Left kidney (tissue), 8 donors: Measurements from ENCODE around the gene CXCL1. TPM values are rescaled to one million over a fixed set of nuclear protein-coding genes. Genes with fewer than 3 reads are reported as not detected.

Source experiments
- DNase-seq: peaks from one replicate; pipeline ENCODE4 v3.0.0-alpha.2; 2013
- long read RNA-seq, 8 donors: transcript quantifications; one replicate each; lab custom pipeline, GENCODE V29; 2026
- polyA plus RNA-seq: library from polyadenylated mRNA; unstranded; fragments of 120-200 nt; gene quantifications from one replicate; pipeline ENCODE4 v1.2.1, GENCODE V29; 2013; ENCODE audit not compliant: insufficient read length

The CXCL1 gene
- polyA plus RNA-seq = 0.50 TPM
- long read RNA-seq, donor 1 = 0 reads
- long read RNA-seq, donor 2 = 0 reads
- long read RNA-seq, donor 3 = 0 reads
- long read RNA-seq, donor 4 = 0 reads
- long read RNA-seq, donor 5, partial matches to known transcripts = 0 of 1 reads
- long read RNA-seq, donor 5, other reads (novel, unspliced or antisense) = 0 of 1 reads
- long read RNA-seq, donor 6 = 0 reads
- long read RNA-seq, donor 7 = 0 reads
- long read RNA-seq, donor 8 = 0 reads

DNA sequence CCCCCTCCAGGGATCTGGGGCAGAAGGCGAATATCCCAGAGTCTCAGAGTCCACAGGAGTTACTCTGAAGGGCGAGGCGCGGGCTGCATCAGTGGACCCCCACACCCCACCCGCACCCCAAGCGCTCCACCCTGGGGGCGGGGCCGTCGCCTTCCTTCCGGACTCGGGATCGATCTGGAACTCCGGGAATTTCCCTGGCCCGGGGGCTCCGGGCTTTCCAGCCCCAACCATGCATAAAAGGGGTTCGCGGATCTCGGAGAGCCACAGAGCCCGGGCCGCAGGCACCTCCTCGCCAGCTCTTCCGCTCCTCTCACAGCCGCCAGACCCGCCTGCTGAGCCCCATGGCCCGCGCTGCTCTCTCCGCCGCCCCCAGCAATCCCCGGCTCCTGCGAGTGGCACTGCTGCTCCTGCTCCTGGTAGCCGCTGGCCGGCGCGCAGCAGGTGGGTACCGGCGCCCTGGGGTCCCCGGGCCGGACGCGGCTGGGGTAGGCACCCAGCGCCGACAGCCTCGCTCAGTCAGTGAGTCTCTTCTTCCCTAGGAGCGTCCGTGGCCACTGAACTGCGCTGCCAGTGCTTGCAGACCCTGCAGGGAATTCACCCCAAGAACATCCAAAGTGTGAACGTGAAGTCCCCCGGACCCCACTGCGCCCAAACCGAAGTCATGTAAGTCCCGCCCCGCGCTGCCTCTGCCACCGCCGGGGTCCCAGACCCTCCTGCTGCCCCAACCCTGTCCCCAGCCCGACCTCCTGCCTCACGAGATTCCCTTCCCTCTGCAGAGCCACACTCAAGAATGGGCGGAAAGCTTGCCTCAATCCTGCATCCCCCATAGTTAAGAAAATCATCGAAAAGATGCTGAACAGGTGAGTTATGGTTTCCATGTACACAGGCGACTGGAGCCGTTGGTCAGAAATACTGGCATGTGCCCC, at the start of gene CXCL1:
Gene CXCL1, plus strand, starts transcription at position 264 of the 926 bp plus-strand sequence. Its CDS starts 78 bp downstream, at position 342.
- DNase-seq = no peak

DNA sequence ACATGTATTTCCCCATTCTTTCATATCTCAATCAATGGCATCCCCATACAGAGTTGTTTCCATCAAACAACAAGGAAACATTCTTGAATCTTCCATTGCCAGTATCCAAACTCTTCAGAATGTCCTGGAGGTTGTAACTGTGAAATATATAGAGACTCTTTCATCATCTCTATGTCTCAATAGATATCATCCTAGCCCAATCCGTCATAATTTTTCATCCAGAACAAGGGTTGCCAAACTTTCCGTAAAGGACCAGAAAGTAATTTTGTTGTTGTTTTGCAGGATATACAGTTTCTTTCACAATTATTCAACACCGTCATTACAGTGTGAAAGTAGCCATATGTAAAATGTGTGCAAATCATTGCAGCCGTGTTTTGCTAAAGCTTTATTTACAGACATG, 47.9 kb upstream of the CXCL1 start:
- DNase-seq = no peak

DNA sequence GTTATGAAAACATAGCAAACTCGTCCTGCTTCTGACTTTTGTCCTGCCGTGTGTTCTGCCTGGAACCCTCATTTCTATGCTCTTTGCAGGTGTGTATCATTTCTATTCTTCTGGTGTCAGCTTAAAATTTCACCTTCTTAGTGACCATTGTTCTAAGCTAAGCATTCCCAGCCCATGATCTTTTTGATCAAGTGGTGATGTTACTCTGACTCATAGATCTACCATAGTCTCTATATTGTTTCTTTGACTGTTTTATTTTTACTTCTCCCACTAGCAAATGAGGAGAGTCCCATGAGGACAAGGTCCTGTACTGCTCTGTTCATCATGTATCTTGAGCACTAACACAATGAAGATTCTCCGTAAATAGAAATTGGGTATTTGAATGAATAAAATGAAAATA, 46.8 kb upstream of the CXCL1 start:
- DNase-seq = no peak

DNA sequence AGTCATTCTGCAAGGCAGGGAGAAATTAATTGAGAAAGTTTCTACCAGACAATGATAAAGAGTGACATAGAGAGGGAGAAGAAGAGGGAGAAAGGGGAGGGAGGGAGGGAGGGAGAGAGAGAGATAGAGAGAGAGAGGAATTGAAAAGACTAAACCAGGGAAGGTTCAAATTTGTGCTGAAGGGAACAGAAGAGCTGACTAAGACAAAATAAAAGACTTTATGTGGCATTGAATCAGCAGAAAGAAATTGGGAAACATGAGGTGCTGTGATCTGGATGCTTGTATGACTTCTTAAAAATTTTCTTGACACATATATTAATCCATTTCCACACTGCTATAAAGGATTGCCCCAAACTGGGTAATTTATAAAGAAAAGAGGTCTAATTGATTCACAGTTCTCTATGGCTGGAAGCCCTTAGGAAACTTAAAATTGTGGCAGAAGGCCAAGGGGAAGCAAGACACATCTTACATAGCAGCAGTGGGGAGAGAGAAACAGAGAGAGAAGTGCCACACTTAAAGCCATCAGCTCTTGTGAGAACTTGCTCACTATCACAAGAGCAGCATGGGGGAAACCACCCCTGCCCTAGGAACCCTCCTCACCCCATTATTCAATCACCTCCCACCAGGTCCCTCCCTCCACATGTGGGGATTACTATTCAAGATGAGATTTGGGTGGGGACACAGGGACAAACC, 46.2 kb upstream of the CXCL1 start:
- DNase-seq = no peak

DNA sequence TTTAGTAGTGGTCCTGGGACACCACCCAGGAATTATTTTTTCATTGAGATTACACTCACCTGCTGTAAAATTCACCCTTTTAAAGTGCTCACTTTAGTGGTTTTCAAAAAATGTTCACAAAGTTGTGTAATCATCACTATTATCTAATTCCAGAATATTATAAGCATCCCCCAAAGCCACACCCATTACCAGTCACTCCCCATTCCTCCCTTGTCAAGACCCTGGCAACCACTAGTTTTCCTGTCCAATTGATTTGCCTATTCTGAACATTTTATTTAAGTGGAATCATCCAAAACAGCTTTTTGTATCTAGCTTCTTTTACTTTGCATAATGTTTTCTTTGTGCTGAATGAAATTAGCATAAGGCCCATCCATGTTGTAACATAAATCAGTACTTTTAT, 45.4 kb upstream of the CXCL1 start:
- DNase-seq = no peak

DNA sequence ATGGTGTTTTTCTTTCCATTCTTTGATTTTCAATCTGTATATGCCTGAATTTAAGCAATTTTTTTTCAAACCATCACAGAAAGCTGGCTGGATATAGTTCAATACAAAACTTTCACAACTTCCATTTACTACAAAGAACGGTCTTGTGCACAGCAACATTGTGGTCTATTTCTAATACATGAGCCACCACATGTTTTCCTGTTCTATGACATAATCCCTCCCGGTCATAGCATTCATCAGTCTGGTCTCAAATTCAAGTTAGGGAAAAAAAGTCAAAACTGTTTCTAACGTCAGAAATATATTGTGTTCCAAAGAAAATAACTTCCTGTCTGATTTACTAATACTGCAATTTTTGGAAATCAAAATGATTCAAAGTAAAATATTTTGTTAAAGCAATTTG, 40.2 kb upstream of the CXCL1 start:
- no peak for DNase-seq

DNA sequence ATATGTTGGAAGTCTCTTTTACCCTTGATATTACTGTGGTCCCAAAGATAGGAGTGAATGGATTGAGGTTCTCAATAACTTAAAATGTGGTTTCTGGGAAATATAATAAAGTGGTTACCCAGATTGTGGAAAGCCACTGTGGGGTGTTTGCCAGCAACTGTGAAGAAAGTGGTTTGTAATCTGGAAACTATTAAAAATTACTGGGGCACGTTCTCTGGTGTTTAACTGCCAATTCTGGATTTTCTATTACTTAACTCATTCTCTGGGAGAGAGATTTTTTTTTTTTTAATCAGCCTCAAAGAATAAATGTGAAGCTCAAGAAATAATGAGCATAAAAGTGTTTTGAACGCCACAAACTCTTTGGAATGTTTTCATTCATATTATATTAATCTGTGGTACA, 37.6 kb upstream of the CXCL1 start:
- DNase-seq = no peak

DNA sequence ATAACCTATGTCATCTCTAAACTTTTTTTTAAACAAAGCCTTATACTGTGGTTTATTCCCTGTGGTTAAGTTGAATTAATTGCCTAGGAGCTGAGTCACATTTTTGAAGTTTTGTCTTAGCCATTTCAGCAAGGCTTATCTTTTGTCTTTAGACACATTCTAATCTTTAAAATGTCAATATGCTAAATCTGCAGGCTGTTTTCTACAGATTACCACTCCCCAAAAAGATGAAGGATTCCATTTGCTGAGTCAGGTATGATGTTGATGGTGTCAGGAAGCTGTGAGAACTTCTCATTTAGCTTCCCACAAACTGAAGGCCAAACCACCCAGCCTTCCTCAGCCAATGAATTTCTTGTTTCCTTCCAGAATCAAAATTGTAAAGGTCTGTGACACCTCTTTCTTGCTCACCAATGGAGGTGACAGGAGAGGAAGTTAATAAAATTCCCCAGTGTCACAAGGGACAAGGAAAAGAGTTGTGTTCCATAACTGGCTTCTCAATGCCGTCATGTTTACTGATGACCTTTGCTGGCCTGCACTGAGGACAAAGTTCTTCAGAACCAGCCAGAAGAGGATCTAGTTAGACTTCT, 36.4 kb upstream of the CXCL1 start:
- DNase-seq = no peak

DNA sequence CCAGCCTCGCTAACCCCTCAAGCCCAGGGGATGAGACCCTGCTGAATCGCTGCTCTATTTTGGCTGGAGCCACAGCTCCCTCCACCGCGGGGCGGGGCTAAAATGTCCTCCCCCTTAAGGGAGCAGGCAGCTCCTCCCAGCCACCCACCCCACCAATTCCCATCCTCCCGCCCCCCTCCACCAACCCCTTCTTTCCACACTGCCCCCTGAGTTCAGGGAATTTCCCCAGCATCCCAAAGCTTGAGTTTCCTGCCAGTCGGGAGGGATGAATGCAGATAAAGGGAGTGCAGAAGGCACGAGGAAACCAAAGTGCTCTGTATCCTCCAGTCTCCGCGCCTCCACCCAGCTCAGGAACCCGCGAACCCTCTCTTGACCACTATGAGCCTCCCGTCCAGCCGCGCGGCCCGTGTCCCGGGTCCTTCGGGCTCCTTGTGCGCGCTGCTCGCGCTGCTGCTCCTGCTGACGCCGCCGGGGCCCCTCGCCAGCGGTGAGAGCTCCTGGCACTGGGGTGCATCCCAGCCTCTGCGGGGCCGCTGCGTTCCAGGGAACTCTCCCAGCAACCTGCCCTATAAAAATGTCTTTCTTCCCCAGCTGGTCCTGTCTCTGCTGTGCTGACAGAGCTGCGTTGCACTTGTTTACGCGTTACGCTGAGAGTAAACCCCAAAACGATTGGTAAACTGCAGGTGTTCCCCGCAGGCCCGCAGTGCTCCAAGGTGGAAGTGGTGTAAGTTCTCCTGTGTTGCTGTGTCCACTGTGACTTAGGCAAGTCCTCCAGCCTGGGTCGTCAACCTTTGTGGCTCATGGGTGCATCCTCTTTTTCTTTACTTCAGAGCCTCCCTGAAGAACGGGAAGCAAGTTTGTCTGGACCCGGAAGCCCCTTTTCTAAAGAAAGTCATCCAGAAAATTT, 32.6 kb upstream of the CXCL1 start, which contains the start of gene CXCL6:
Gene CXCL6, plus strand, starts transcription at position 306 of the 907 bp plus-strand sequence. Its CDS starts 73 bp downstream, at position 379.
- no peak for DNase-seq

DNA sequence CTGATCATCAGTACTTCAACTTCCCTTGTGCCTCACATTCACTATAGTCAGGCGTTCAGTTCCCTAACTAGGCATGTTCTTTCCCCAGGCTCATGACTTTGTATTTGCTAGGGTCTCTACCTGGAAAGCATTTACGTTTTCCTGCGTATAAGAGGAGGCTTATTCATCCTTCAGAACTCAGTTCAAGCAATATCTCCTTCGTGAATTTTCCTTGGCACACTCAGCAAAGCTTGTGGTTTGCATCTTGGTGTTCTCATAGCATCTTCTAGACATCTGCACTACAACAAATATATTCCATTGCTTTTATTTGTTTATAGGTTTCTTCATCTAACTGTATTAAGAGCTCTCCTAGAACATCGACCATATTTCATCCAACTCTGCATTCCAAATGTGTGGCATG, 30.1 kb upstream of the CXCL1 start:
- no peak for DNase-seq

DNA sequence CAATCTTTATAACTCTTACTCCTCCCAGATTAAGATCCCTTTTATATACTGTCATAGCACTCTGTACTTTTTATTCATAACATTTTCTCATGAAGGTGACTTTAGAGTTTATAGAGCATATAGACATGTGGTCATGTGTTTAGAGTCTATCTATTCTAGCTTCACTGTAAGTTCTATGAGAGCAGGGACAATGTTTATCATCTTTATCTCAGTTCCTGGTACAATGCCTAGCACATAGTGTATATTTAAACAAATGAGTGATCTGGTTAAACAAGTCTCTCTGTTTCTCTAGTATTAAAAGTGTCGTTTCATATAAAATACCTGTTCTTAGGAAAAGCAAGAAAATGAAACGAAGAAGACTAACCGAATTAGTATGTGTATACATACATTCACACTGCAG, 29.5 kb upstream of the CXCL1 start:
- DNase-seq = no peak

DNA sequence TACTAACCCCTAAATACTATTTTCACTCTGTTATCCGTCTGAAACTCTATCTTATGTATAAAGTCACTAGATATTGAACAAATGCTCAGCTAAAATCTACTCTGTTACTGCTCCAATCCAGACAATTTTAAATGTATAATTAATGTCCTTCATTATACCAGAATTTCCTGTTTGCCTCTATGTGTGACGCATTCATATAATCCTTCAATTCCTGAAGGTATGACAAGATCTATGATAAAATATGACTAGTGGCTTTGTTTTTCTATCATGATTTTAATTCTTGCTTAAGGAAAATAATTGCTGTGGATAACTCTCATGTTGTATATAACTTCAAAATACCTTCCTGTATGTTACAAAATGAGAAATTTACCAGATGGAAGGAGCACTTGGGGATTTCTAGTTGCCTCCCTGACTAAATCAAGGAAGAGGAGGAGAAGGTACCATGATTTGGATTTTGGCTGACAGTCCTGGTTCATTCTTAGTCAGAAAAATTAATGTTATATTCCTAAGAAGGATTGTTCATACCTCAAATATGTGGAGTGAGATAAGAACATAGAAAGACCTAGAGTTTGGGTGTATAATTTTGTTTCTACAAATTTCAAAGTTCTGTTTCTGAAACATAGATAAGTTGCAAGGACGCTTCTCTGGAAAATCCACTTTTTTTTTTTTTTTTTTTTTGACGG, 27.8 kb upstream of the CXCL1 start:
- DNase-seq = no peak

DNA sequence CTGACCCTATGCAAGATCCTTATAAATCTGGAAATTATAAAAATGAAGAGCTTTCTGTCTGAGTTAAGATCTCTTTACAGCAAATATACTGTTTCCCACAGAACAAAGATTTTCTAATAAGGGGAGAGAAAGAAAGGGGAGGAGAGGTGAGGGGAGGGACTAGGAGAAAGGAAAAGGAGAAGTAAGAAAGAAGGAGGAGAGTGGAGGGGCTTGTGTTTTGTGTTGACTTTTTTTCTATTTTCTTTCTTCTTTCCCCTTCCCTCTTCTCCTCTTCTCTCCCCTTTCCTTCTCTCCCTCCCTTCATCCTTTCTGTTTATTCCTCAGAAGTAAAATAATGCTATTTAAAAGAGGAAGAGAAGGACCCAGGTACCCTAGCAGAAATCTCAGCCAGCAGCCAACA, 26.5 kb upstream of the CXCL1 start:
- DNase-seq = no peak

DNA sequence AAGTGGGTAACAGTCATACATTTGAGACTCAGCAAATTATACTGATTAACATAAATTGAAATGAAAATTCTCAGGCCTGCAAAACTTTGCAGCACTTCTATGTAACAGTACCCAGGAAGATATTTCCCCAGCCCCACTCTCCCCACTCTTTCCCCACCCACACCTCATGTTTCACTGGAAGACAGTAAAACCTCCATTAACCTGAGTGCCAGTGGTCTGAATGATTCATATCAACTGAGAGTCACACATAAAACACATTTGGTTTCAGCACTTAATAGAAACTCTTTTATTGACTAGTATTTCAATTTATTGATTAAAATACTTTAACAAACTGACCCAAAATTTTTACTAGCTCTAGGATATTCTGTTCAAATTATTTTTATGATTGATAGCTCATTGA, 25.8 kb upstream of the CXCL1 start:
- DNase-seq = no peak

DNA sequence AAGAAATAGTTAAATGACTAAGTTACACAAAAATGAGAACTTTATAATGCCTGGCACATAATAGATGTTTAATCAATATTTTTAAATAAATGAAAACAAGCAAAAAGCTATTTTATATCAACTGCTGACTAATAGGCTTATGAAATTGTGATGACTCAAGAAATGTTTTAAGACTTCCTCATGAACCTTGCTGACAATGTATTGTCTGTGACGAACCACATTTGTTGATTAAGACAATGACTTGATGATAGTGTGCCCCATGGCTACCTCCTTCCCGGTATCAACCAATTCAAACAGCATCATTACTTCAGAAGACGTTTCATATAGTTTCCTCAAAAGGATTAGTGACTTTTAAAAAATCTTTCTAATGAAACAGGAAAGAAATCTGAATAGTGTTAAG, 24.8 kb upstream of the CXCL1 start:
- DNase-seq = no peak

DNA sequence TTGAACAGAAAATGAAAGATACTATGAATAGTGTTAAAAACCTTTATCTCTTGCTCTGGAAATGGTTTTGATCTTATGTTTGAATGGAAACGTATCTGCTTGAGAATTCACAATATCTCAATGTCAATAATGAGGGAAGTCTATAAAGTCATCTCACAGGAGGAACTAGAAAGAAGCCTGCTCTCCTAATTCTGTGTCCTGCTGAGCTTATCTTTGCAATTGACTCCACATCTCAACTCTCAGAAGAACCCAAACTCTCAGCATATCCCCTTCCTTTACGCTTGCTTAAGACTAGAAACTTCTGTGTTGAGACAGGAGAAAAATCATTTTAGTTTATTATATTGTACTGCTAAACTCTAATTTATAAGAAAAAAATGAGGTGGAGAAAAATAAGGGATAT, 24.4 kb upstream of the CXCL1 start:
- DNase-seq = no peak

DNA sequence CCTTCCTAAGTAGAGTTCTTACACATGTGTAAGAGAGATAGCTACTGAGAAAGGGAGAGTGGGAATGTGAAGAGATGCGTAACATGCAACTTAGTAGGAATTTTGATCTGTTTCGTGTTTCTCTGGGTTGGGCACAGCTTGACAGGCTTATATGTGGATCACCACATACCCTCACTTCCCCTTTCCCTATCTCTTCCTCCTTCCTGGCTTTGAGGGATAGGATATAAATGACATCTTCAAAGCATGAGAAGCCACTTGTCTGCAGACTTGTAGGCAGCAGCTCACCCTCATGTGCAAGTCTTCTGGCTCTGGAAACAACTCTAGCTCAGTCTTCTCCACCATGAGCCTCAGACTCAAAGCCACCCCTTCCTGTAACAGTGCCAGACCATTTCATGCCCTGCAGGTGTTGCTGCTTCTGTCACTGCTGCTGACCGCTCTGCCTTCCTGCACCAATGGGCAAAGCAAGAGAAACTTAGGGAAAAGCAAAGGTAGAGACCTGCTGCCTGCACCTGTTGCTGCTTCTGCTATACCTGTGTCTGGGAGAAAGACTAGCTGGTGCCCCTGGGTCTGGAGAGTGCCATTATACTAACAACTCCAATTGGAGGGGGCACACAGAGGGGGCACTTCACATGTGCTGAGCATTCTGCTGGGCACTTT, 21.5 kb upstream of the CXCL1 start:
- DNase-seq = no peak

DNA sequence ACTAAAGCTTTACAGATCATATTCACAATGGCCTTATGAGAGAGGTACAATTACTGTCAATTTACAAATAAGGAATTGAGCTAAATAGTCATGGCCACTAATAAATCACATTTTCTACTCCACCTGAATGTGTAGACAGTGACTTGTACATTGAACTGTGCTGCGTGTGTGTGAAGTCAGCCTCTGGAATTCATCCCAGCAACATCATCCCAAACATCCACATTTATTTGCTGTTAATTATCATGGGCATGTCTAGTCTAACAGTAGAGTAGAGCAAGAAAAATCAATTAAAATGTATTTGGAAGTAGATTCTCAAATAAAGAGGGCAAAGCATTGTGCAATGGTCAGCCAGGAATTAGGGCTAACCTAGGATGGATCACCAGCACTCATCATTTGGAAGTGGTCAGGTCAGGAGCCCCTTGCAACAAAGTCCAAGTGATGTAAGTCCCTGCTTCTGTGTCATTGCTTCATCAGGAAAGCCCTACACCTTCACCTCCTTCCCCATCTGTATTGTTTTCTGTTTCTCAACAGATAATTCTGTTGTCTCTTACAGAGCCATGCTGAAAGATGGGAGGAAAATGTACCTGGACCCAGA, 20.9 kb upstream of the CXCL1 start:
- no peak for DNase-seq

DNA sequence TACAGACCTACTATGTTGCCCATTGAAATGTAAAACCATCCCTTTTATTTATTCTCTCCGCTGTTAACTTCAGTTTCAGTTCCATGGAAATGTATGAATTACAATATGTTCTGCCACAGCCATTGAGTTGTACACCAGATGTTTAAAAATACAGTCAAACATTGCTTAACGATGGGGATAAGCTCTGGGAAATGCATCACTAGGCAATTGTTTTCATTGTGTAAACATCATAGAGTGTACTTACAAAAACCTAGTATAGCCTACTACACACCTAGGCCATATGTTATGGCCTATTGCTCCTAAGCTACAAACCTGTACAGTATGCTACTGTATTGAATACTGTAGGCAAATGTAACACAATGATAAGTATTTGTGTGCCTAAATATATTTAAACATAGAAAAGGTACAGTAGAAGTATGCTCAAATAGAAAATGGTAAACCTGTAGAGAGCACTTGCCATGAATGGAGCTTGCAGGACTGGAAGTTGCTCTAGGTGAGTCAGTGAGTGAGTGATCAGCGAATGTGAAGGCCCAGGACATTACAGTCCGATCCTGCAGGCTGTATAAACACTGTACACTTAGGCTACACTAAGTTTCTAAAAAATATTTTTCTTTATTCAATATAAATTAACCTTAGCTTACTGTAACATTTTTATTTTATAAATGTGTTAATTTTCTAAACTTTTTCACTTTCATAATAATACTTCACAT, 18.8 kb upstream of the CXCL1 start:
- DNase-seq = no peak
